Measurements from ENCODE around the gene KCNQ2.

KCNQ2 gene

GRCh38 chr20:63365601-63366389 lies 106.7 kb downstream of the KCNQ2 start:
- DNase-seq = no peak

- DNase-seq = no peak
These were observed 107.5 kb downstream of the KCNQ2 start for GRCh38 chr20:63364801-63365585.

- peak; percentile 58 for DNase-seq
These were observed 108.4 kb downstream of the KCNQ2 start for GRCh38 chr20:63363981-63364561.

- DNase-seq = peak; percentile 42
These were observed 109.2 kb downstream of the KCNQ2 start for GRCh38 chr20:63363013-63363957.

GRCh38 chr20:63362436-63363009 lies 109.9 kb downstream of the KCNQ2 start:
- no peak for DNase-seq

GRCh38 chr20:63361519-63362435 lies 110.7 kb downstream of the KCNQ2 start:
- no peak for DNase-seq

- peak; percentile 63 for DNase-seq
These were observed 111.5 kb downstream of the KCNQ2 start, which contains the start of gene CHRNA4 for GRCh38 chr20:63360850-63361518. Gene CHRNA4 (minus strand): TSS chr20:63361349. CDS start chr20:63361165, 184 bp downstream.

- DNase-seq = peak; percentile 41
These were observed 112.3 kb downstream of the KCNQ2 start for GRCh38 chr20:63359937-63360849.

GRCh38 chr20:63359164-63359934 lies 113.1 kb downstream of the KCNQ2 start:
- DNase-seq = no peak

- no peak for DNase-seq
These were observed 114.2 kb downstream of the KCNQ2 start for GRCh38 chr20:63357921-63358905.

- no peak for DNase-seq
These were observed 115.2 kb downstream of the KCNQ2 start for GRCh38 chr20:63356931-63357879.

GRCh38 chr20:63356511-63356910 lies 115.9 kb downstream of the KCNQ2 start:
- DNase-seq = no peak

- DNase-seq = no peak
These were observed 116.6 kb downstream of the KCNQ2 start for GRCh38 chr20:63355781-63356295.

GRCh38 chr20:63354636-63355350 lies 117.7 kb downstream of the KCNQ2 start:
- peak; percentile 71 for DNase-seq

- no peak for DNase-seq
These were observed 119.6 kb downstream of the KCNQ2 start for GRCh38 chr20:63352811-63353221.
